CD4-positive, alpha-beta T cell treated with Interleukin-6 at 100 ng/mL for 8 hours (primary cell): Measurements from ENCODE around the gene USP5.
A peak's percentile ranks its signal among the peaks of the same experiment; 100 is the strongest.
"Not testable (repeated sequence)": the region's sequence is repeated elsewhere in the genome, so short reads cannot be mapped to it uniquely, and the experiment has no call there.

ENCODE experiments used
- DNase-seq: peaks from one replicate; pipeline ENCODE4 v3.0.0-alpha.2; 2020; ENCODE audit warnings: mixed read lengths, low spot score

USP5 gene

DNA sequence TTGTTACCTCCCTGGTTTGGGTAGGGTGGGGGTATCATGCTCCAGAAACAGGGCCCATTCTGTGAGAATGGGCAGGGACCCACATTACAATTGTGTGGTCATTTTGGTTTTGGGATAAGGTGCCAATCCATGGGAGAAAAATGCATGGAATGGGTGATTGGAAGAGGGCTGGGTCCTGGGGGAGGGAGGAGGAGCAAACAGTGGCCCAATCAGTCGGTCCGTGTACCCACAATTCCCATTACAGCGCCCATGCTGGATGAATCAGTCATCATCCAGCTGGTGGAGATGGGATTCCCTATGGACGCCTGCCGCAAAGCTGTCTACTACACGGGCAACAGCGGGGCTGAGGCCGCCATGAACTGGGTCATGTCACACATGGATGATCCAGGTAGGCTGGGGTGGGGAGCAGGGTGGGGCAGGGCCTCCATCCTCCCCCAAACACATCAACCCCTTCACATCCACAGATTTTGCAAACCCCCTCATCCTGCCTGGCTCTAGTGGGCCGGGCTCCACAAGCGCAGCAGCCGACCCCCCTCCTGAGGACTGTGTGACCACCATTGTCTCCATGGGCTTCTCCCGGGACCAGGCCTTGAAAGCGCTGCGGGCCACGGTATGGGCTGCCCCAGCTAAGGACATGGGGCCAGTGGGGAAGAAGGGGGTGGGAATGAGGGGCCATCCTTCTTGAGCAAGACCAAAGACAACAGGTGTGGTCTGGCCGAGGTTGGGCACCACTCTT is 11.8 kb downstream of the USP5 start:
- DNase-seq, result no peak

DNA sequence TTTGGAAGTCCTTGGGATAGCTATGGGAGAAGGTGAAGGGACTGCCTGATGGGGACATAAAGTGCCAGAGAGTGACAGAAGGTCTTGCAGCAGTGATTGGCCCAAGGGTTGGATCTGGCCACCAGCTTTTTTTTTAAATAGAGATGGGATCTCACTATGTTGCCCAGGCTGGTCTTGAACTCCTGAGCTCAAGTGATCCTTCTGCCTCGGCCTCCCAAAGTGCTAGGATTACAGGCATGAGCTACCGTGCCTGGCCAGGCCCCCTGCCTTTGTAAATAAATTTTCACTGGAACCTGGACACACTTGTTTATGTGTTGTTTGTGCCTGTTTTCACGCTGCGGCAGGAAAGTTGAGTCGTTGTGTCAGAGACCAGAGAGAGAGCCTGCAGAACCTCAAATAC is 13.4 kb downstream of the USP5 start:
- not testable (repeated sequence) for DNase-seq

GRCh38 chr12:6866163-6866919 is 14.4 kb downstream of the USP5 start:
- DNase-seq, result no peak

DNA sequence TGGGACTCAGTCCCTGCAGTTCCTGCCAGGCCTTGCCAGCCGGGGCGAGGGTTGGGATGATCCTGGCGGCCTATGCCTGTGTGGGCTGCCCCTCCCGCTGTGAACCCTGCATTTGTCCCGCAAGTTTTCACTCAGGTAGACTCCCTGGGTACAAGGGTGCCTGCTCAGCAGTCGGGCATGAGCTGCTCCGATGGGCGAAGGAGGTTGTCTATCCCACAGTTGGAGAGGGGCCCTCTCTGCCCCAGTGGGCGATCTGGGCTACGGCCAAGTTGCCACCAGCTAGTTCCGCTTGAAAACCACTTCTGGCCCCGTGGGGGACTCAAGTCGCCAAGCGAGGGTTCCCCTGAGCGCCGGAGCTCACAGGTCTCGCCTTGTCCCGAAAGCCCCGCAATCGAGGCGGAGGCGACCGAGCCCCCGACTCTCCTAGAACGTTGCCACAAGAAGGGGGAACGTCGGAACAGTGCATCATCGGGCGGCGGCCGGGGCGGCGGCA is 15.0 kb downstream of the USP5 start:
- DNase-seq, result no peak

DNA sequence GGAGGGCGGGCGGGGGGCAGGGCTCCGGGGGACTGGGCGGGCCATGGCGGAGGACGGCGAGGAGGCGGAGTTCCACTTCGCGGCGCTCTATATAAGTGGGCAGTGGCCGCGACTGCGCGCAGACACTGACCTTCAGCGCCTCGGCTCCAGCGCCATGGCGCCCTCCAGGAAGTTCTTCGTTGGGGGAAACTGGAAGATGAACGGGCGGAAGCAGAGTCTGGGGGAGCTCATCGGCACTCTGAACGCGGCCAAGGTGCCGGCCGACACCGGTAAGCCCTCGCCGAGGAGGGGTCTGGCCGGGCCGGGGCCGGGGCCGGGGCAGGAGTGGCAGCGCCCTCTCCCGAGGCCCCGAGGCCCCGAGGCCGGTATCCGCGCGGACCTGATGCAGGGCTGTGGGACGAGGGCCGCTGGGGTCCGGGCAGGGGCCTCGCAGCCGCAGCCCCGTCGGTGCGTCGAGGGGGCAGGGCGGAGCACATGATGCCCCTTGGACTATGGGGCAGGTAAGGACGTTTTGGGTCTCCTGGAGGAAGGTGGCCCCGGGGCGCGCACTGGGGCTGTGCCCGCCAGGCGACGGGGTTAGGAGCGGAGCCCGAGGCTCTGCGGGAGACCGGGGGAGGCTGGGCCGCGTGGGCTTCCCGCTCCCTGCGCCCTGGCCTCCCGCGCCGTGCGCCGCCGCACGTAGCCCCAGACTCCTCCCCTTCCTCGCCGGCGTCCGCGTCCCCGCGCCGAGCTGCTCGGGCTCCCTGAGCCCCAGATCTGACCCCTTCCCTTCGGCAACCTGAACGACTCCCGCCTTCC is 15.7 kb downstream of the USP5 start, which contains the start of gene TPI1:
TPI1 (plus strand) TSS at position 119 of the 798 bp plus-strand sequence; CDS start at position 155, 36 bp downstream.
- peak; percentile 83 for DNase-seq

- no peak for DNase-seq
Measured at GRCh38 chr12:6868211-6869048, 16.5 kb downstream of the USP5 start.

GRCh38 chr12:6869049-6870021 is 17.4 kb downstream of the USP5 start:
- DNase-seq, result peak; percentile 84

DNA sequence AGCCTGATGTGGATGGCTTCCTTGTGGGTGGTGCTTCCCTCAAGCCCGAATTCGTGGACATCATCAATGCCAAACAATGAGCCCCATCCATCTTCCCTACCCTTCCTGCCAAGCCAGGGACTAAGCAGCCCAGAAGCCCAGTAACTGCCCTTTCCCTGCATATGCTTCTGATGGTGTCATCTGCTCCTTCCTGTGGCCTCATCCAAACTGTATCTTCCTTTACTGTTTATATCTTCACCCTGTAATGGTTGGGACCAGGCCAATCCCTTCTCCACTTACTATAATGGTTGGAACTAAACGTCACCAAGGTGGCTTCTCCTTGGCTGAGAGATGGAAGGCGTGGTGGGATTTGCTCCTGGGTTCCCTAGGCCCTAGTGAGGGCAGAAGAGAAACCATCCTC is 18.4 kb downstream of the USP5 start:
- DNase-seq, result not testable (repeated sequence)

DNA sequence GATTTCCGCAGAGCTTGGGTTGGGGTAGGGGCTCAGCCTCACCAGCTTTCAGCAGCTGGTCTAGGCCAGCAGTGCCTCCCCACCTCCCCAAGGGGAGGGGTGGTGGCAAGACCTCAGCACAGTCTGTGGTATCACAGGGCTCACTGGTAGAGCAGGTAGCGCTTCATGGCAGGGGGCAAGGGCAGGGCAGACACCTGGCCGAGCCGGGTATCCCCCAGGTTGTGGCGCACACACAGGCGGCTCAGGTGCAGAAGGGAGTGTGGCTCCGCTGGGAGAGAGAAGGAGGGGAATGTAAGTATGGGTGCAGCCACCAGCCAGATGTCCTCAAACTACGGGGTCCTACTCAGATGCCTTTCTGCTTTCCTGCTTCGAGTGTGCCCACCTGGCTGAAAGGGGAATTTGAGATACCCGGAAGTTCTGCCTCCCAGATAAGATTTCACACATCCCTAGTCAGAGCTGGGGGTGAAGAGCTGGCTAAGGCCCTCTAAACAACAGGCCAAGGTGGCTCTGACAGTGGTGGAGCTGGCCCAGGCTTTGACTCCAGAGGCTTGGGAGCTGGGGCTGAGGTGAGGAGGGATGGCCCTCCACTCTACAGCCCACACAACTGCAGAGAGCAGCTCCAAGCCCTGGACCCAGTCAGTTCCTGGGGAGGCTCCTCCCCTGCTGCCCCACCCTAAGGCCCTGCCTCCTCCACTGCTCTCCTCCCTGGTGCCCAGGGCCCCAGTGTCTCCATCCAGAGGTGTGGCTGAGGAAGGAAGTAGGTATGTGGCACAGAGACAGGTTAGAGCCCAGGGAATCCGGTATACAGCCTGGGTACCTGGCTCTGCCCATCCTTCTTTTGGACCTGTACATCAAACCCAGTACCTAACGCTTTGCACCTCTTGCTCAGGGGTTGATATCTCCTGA is 19.4 kb downstream of the USP5 start:
- no peak for DNase-seq

- peak; percentile 77 for DNase-seq
Measured at GRCh38 chr12:6872073-6873048, 20.4 kb downstream of the USP5 start.

DNA sequence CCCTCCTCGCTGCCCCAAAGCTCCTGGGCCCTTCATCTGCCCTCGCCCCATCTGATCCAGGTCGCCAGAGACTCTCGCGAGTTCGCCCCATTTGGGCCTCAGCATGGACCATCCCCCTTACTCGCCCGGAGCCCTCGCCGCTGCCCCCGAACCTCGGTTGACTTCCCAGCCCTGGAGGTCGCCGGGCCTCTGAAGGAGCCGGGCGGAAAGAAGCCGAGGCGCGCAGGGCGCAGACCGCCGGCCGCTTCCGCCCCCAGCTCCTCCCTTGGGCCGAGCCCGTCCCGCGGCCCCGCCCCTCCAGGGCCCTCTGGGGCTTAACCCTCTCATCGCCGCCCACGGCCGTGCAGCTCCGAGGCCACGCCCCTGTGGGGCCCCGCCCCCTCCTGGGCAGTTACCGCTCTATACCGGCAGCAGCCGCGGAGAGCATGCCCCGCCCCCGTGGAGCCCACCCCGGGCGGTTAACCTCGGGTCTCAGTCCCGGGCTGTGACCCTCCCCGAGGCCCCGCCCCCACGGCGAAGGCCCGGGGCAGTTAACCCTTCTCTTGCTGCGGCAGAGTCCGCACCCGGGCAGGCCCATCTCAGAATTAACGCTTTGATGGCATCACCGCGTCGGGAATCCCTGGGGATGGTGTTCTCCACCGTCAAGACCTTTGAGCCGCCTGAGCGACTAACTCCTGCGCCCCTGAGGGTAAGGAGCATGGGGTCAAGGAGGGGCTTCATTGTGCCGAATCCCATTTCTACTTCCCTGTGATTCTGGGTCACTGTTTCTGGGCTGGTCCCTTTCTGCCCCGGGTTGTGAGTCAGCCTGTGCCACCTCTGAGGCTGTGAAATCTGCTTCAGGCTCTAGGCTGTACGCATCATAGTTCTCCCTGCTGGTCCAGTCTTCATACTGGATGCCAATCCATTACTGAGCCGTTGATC is 21.4 kb downstream of the USP5 start, which contains the start of gene SPSB2:
SPSB2 (minus strand) TSS at position 210 of the 921 bp plus-strand sequence. CDS start 402 bp downstream, outside the sequence.
- peak; percentile 98 for DNase-seq

DNA sequence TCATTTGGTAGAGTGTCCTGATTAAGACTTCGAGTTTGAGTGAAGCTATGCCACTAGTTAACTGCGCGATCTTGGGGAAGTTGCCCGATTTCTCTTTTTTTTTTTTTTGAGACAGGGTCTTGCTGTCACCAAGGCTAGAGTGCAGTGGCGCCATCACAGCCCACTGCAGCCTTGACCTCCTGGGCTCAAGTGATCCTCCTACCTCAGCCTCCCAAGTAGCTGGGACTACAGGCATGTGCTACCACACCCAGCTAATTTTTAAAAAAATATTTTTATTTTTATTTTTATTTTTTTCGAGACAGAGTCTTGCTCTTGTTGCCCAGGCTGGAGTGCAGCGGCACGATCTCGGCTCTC is 22.0 kb downstream of the USP5 start:
- DNase-seq, result not testable (repeated sequence)

GRCh38 chr12:6879824-6880223 is 27.9 kb downstream of the USP5 start:
- DNase-seq, result not testable (repeated sequence)

- DNase-seq, result no peak
Measured at GRCh38 chr12:6883252-6883651, 31.3 kb downstream of the USP5 start.

DNA sequence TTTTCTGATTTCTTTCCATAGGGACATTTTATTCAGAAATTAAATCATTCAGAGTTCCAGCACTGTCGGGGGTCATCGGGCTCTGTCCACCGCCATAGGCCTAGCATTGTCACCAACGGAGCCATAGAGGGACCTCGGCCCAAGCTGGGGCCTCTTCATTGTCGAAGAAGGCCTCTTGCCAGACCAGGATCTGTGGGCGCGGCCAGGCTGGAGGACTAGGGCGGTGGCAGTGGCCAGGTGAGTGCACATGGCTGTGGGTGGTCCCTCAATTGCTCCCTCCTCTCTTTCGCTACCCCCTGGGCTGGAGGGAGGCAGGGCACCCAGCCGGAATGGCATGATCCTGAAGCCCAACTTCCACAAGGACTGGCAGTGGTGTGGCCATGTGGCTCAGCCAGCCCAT is 31.7 kb downstream of the USP5 start:
- no peak for DNase-seq

DNA sequence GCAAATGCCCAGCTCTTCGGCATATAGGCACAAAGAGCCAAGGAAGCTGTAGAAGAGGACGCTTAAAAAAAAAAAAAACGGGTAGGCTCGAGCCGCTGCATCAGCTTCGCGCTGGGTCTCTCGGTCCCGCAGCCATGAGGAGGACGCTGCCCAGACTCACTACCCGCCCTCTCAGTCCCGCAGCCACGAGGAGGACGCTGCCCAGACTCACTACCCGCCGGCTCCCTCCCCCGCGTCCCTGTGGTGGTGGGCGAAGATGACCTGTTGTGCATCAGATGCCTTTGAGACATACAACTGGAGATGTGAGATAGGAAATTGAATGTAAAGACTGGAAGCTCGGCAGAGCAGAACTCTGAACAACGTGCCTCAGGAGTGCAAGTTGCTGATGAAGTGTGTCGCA is 32.6 kb downstream of the USP5 start:
- DNase-seq, result no peak
